Inferior parietal cortex (tissue), 1 donor: ENCODE measurements around the gene ADGRB3.
"Not testable (repeated sequence)": the region's sequence is repeated elsewhere in the genome, so short reads cannot be mapped to it uniquely, and the experiment has no call there.

Experiments used
- DNase-seq: peaks from one replicate; pipeline ENCODE4 v3.0.0-alpha.2; 2016; ENCODE audit errors: extremely low spot score

ADGRB3 gene

GRCh38 chr6:69422020-69422419 is 786.9 kb downstream of the ADGRB3 start:
- no peak for DNase-seq

GRCh38 chr6:69422475-69422874 is 787.4 kb downstream of the ADGRB3 start:
- no peak for DNase-seq

GRCh38 chr6:69423785-69424184 is 788.7 kb downstream of the ADGRB3 start:
- DNase-seq = no peak

- no peak for DNase-seq
These were observed 789.5 kb downstream of the ADGRB3 start for GRCh38 chr6:69424581-69424980.

- DNase-seq = no peak
These were observed 792.8 kb downstream of the ADGRB3 start for GRCh38 chr6:69427882-69428281.

- not testable (repeated sequence) for DNase-seq
These were observed 797.1 kb downstream of the ADGRB3 start for GRCh38 chr6:69432168-69432567.

GRCh38 chr6:69433116-69433515 is 798.0 kb downstream of the ADGRB3 start:
- DNase-seq = not testable (repeated sequence)

GRCh38 chr6:69438113-69438512 is 803.0 kb downstream of the ADGRB3 start:
- DNase-seq = no peak
